CD4-positive, alpha-beta T cell treated with Interleukin-6 for 4 hours (primary cell): ENCODE results near the gene CHRNB2.

Source experiments
- DNase-seq: peaks from one replicate; pipeline ENCODE4 v3.0.0-alpha.2; 2020; ENCODE audit warnings: mixed read lengths

CHRNB2 gene

DNA sequence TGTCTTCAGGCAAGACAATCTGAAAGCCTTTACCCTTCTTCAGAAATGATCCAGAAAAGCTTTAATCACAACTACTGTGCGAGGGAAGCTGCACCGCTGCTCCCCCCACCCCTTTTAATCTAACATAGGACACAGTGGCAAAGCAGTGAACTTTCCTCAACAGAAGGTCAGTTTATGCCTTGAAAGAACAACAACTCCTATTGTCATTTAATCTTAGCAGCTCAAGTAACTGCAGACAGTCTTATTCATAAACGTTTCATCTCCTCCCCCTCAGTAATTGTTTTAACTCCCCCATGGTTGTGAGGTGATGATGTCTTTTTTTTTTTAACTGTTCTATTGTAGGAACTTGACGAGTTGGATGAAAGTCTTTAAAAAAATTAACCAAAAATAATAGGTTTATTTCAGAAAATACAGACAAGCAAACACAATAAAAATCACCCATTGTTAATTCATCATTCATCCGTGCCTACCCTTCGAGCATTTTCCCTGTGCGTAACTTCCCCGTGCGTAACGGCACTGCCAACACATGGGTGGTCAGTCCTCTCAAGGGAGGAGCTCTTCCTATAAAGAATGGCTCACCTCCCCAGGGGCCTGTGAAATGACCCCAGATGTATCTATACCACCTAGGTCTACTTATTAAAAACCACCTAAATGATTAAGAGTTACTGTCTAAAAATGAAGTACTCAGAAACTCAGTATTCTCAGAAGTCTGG lies 43.7 kb downstream of the CHRNB2 start:
- DNase-seq: no peak

GRCh38 chr1:154614247-154614646 lies 46.7 kb downstream of the CHRNB2 start:
- no peak for DNase-seq

- DNase-seq: no peak
Observed at GRCh38 chr1:154614901-154615300, 47.3 kb downstream of the CHRNB2 start.

DNA sequence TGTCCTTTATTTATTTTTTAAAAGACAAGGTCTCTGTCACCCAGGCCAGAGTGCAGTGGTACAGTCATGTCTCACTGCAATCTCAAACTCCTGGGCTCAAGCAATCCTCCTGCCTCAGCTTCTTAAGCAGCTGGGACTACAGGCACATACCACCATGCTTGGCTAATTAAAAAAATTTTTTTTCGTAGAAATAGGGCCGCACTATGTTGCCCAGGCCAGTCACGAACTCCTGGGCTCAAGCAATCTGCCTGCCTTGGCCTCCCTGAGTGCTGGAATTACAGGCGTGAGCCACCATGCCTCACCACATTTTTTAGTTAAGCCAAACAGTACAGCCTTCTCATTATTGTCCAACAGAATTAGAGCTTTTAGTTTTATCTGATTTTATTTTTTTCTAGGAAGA lies 47.8 kb downstream of the CHRNB2 start:
- DNase-seq: no peak

- no peak for DNase-seq
Observed at GRCh38 chr1:154616659-154617345, 49.2 kb downstream of the CHRNB2 start.

- DNase-seq: no peak
Observed at GRCh38 chr1:154619181-154619948, 51.8 kb downstream of the CHRNB2 start.

GRCh38 chr1:154620751-154621150 lies 53.2 kb downstream of the CHRNB2 start:
- no peak for DNase-seq

DNA sequence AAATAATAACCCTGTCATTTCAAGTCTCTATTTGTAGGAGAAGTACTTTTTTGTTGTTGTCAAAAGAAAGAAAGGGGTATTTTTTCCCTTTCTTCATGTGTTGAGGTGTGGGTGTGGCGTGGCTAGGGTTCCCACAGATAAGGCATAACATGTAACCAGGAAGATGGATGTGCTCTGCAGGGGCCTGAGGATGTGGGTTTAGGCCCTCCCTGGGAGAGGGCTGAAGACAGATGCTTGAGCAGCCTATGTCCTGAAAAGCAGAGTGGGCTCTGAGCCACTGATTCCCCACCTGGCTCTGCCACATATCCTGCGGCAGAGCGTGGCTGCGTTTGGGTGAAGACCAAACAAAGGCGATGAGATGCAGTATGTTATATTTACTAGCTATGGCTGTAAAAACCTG lies 54.3 kb downstream of the CHRNB2 start:
- no peak for DNase-seq

GRCh38 chr1:154622503-154623039 lies 55.0 kb downstream of the CHRNB2 start:
- DNase-seq: no peak

GRCh38 chr1:154623358-154623757 lies 55.8 kb downstream of the CHRNB2 start:
- DNase-seq: no peak

DNA sequence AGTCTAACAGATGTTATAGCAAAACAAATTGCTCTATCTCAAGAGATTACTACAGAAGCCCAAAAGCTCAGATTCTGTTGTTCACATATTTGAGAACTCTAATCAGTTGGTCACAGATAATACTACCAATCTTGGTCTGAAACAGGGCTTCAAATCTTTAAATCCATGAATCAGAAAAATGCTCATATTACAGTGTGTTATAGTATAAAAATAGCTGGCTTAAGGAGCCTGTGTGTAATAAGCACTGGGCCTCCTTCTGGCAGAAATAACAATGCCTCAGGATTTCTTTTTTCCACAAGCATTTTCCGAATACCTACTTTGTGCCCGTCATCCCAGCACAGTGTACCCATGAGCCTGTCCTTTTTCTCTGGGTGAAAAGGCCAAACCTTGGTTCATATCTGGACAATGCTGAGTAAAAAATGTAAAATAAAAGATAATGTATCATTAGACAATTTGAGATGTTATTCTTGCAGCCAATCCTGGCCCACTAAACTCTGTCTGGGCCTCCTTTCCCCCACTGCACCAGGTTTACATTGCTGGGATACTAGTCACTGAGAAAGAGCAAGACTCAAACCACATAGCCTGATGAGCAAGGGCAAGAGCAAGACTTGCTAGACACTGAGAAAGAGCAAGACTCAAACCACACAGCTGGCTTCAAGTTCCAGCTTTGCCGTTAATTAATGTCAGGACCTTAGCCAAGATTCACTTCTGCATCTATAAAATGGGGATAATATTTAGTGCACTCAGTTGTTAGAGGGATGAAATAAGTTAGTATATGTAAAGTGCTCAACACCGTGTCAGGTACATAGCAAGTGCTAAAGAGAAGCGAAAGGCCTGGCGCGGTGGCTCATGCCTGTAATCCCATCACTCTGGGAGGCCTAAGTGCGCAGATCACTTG lies 57.4 kb downstream of the CHRNB2 start:
- no peak for DNase-seq

DNA sequence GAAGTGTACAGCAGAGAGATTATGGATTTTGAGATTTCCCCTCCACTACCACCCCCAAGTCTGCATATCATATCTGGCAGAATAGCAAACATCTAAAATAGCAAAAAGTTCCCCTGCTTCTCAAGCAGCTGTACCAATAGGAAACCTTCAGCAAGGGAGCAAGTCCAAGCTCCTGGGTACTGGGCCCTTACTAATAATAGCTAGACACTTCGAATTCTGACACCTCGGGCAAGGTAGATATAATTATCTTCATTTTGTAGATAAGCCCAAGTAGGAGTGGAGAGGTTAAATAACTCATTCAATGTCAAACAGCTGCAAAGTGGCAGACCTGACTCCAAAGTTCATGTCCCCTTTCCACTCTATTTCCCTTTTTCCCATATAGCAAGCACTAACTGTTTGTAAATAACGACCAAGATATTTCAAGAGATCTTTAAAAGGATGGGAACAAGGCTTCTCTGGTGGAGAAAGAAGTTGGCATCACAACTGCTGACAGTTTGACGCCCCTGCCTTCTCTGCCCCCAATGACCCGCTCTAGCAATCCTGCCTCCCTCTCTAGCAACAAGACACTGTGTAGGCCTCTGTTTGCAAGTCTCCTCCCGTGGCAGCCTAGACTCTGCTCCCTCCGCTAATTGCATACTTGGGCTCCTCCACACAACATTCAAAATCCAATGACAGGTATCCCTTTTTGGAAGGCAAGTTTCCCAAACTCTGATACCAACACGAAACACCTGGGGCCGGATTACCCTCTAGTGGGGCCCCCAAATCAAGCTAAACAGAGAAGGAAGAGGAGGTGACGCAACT lies 59.1 kb downstream of the CHRNB2 start:
- DNase-seq: no peak

- peak; percentile 92 for DNase-seq
Observed at GRCh38 chr1:154627257-154628120, 59.9 kb downstream of the CHRNB2 start.

DNA sequence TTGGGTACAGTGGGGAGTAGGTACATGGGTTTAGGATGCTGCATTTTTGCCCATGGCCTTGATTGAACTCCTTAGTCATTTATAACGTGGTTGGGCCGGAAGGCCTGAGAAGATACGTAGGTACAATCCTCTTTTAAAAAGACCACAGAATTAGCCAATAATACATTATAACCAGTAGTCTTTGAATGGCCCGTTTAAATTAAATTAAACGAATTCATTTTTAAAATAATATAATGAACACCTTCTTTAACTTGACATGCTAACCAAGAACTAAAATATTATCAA lies 60.5 kb downstream of the CHRNB2 start:
- DNase-seq: no peak

GRCh38 chr1:154629061-154629674 lies 61.6 kb downstream of the CHRNB2 start:
- no peak for DNase-seq
